SHP77 treated with DMSO at 0.1 percent for 48 hours (cell line): Measurements from ENCODE around the gene SNAI3.

Experiments
- DNase-seq: peaks from one replicate; lab custom pipeline; 2025; lab: John Stamatoyannopoulos, UW

SNAI3 gene

DNA sequence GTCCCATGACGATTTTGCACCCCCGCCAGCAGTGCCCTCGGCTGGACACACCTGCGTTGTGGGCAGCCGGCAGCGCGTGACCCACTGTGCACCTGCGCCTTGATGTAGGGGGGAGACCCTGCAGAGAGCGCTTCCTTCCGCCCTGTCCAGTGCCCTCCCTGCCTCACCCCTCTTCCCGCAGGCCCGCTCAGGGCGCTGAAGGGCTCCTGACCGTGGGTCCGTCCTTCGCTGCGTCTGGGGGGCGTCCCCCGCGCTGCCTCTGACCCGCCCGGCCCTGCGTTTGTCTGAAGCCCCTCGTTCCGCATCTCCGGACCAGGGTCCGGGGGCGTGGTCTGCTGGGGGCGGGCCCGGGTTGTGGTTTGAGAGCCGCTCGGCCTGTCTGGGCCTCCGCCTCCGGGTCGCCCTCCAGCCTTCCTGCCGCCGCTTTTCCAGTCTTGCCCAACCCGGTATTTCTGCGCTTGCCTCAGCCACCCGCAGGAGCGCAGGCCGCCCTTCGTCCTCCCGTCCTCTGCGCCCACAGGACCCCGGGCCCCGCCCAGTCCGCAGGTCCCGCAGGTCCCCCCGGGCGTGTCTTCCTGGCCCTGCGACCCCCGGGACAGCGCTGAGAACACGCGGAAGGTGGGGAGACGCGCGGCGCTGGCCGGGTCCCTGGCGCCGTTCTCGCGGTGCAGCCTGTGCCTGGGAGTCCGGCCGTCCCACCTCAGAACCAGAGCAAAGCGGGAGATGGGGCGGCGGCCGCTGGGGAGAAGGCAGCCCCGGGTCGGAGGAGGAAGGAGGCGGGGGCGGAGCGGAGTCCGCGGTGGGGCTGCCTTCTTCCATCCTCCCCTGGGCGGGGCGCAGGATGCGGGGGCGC lies 51.9 kb downstream of the SNAI3 start:
- DNase-seq: no peak

DNA sequence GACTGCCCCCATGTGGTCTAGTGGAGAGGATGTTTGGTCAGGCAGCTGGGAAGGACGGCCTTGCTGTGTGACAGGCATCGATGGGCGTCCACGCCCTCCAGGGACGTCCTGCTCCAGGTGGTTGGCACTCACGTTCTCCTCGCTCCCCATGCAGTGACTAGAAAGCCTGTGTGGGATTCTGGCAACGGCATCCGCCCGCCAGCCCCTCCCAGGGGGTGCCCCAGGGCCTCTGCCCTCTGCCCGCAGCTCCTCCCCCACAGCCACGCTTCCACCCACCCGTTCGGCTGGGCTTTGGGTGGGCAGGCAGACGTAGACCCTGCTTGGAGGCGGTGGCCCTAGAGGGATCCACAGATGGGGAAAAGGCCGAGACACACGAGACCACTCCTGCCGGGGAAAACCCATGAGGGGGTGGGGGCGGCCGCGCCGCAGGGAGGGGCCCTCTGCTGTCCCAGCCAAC lies 52.6 kb downstream of the SNAI3 start:
- no peak for DNase-seq

DNA sequence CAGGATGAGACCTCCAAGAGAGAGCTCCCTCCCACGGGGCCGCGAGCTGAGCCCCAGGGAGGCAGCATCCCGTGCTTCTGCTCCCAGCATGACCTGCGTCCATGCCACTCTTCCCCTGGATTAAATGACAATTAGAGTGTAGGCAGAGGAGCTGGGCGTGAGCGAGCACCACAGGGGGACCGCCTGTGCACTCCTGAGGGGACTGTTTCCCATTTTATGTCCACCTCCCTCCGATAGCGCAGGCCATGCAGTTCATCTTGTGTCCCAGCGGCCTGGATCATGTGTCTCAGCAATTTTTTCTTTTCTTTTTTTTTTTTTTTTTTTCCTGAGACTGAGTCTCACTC lies 53.7 kb downstream of the SNAI3 start:
- DNase-seq: no peak

DNA sequence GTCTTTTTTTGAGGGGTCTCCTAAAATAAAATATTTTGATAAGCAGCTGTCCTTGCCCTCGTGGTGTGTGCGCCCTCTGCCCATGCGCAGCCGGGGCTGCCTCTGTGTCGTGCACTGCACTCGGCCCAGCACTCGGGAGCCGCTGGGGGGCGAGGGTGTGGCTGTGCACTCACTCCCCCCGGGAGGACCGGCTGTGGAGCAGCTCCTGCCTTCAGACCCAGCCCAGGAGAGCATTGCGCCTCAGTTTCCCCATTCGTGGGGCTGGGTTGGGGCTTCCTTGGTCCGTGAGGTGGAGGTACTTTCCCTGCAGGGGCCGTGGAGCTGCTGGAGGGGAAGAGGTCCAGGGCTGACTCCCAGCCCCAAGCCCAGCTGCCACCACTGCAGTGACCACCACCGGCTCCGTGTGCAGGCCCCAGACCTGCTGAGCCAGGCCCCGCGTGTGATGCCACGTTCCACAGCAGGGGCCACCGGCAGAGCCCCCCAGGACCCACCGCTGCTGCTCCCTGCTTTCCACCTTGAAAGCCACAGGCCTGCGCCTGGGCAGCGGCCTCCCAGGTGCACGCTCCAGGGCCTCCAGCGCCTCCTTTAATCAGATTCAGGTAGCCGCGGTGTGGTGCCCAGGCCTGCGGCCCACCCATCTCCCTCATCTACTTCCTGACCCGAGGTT lies 54.3 kb downstream of the SNAI3 start:
- DNase-seq: no peak

DNA sequence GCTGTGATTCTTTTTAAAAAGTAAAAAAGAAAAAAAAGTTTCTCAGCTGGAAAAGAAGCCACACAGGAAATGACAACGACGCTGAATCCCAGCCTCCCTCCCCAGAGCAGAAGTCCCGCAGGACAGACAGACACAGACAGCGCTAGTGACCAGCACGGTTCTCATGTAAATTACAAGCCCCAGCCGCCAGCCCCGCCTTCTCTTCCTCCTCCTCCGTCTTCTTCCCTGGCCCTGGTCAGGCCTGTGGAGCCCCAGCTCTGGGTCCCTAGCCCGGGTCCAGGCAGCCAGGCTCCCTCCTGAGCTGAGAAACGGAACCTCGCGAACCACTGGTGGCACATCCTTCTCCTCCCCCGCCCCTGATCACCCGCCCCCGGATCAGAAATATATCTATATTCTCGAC lies 54.9 kb downstream of the SNAI3 start:
- DNase-seq: no peak

DNA sequence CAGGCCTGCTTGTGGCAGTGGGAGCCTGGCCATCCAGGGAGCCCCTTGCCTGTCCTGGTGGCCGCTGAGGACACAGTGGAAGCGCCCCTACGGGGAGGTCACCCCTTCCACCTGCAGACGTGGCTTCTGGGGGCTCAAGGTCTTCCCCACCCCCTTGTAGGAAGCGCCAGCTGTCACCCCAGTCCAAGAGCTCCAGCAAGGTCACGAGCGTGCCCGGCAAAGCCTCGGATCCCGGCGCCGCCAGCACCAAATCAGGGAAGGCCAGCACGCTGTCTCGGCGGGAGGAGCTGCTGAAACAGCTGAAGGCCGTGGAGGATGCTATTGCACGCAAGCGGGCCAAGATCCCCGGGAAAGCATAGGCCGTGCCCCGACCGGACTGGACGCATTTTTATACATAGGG lies 55.4 kb downstream of the SNAI3 start:
- DNase-seq: no peak

DNA sequence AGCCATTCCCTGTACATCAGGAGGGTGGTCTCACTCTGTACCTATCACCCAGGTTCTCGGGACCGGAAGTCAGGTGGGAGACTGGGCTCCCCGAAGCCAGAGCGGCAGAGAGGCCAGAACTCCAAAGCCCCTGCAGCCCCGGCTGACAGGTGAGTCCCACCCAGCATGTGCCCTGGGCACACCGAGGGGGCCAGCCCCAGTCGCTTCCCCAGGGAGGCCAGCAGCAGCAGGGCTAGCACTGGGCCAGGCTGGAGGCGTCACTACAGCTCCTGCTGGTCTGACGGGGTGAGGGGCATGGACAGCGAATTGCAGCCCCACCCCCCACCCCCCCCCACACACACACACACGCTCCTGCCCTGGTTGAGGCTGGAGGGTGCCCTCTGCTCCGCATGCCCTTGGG lies 55.9 kb downstream of the SNAI3 start:
- no peak for DNase-seq

DNA sequence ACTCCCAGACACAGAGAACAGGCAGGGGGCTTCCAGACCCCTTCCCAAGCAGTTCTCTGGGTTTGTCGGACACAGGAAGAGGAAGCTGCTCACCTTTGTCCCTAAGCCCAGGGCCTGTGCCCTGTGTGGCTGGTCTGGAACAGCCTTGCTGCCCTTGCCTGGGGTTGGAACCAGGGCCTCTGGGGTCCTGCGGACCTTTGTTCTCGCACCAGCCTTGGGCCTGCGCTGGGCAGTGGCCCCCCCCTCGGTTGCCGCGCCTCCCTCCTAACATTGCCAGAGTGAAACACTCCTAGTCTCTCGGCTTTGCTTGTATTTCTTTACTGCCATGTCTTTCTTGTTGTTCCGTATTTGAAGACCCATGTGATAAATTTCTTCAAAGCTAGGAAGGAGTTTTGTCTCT lies 56.5 kb downstream of the SNAI3 start:
- no peak for DNase-seq

DNA sequence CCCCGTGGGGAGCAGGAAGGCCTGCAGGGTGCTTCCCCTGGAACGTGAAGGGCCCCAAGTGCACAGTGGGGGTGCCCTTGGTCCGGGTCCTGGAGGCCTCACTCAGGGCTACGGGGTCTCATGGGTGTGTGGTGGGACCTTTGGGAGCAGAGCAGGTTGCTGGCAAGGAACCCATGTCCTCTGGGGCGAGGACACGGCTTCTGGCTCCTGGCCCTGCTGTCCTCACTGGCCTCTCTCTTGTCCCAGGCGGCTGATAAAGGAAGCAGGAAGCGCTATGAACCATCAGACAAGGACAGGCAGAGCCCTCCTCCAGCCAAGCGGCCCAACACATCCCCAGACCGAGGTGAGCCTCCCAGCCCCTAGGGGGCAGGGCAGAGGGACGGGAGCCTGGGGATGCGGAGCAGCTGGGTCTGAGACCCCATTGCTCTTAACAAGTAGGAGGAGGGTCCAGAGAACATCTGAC lies 57.8 kb downstream of the SNAI3 start:
- DNase-seq: peak; percentile 44
